Naive thymus-derived CD4-positive, alpha-beta T cell (primary cell): Measurements from ENCODE around the gene GGTA1. TPM values are rescaled to one million over a fixed set of nuclear protein-coding genes. Genes with fewer than 3 reads are reported as not detected.

Source experiments
- ATAC-seq: fragments of 150-1000 bp; cut with Tn5 transposase; 2 replicates; pipeline ENCODE4 v1.10.0; 2021; ENCODE audit warnings: mild to moderate bottlenecking, moderate library complexity
- CTCF ChIA-PET: fragments of 350-600 bp; sonication (Branson Sonifier 250); formaldehyde crosslinking; loops from one replicate; lab custom pipeline; 2021; ENCODE audit warnings: antibody characterized with exemption; lab: Charles Lee
- POLR2A ChIA-PET: fragments of 350-600 bp; sonication (Branson Sonifier 250); formaldehyde crosslinking; loops from one replicate; lab custom pipeline; 2021; ENCODE audit warnings: antibody characterized with exemption, inconsistent platforms; lab: Charles Lee
- DNase-seq, 9 donors: peaks; one replicate each; pipeline versions ENCODE4 v3.0.0 to v3.0.0-alpha.2; 2020 to 2022; ENCODE audit warnings: mixed read lengths in 1 of 9
- H3K27ac ChIP-seq: one replicate; pipeline ENCODE4 v1.7.0; 2013; ENCODE audit warnings: mild to moderate bottlenecking, low read depth, low read length, moderate library complexity
- H3K27me3 ChIP-seq, 2 donors: one replicate each; pipeline ENCODE4 v1.7.0; 2013; ENCODE audit warnings: low read length in 2 of 2, mild to moderate bottlenecking in 2 of 2, moderate library complexity in 2 of 2; ENCODE audit not compliant: control insufficient read depth in 2 of 2, insufficient read depth in 2 of 2
- H3K36me3 ChIP-seq, 3 experiments: 1 replicate in 2 of 3; 2 replicates in 1 of 3; pipeline ENCODE4 v1.7.0; 2013; ENCODE audit warnings: low read length in 3 of 3, mild to moderate bottlenecking in 3 of 3, moderate library complexity in 1 of 3; ENCODE audit not compliant: insufficient read depth in 3 of 3, control insufficient read depth in 2 of 3
- H3K4me1 ChIP-seq, 2 donors: one replicate each; pipeline ENCODE4 v1.7.0; 2013; ENCODE audit warnings: low read length in 2 of 2, mild to moderate bottlenecking in 2 of 2, moderate library complexity in 1 of 2; ENCODE audit not compliant: control insufficient read depth in 2 of 2, insufficient read depth in 2 of 2
- H3K4me3 ChIP-seq: 2 replicates; pipeline ENCODE4 v1.7.0; 2013; ENCODE audit warnings: mild to moderate bottlenecking, low read length
- H3K9me3 ChIP-seq, 3 experiments: 1 replicate in 2 of 3; 2 replicates in 1 of 3; pipeline ENCODE4 v1.7.0; 2013; ENCODE audit warnings: low read length in 3 of 3; ENCODE audit not compliant: control insufficient read depth in 2 of 3
- H3K27ac Mint-ChIP-seq, 9 donors: one replicate each; pipeline ENCODE4 v1.8.0; 2020 to 2022; ENCODE audit warnings: mixed read lengths in 9 of 9, mild to moderate bottlenecking in 8 of 9, moderate library complexity in 5 of 9, inconsistent platforms in 2 of 9
- H3K27me3 Mint-ChIP-seq, 5 donors: one replicate each; pipeline ENCODE4 v1.8.0; 2021 to 2022; ENCODE audit warnings: mixed read lengths in 5 of 5, mild to moderate bottlenecking in 1 of 5
- H3K36me3 Mint-ChIP-seq, 5 donors: one replicate each; pipeline ENCODE4 v1.8.0; 2020 to 2022; ENCODE audit warnings: mixed read lengths in 5 of 5, mild to moderate bottlenecking in 3 of 5, inconsistent platforms in 1 of 5
- H3K4me1 Mint-ChIP-seq, 7 donors: one replicate each; pipeline ENCODE4 v1.8.0; 2020 to 2022; ENCODE audit warnings: mixed read lengths in 7 of 7, mild to moderate bottlenecking in 3 of 7, inconsistent platforms in 1 of 7
- H3K4me3 Mint-ChIP-seq, 10 donors: one replicate each; pipeline ENCODE4 v1.8.0; 2020 to 2022; ENCODE audit warnings: mild to moderate bottlenecking in 10 of 10, mixed read lengths in 10 of 10, moderate library complexity in 6 of 10, inconsistent platforms in 2 of 10
- H3K9me3 Mint-ChIP-seq, 11 donors: one replicate each; pipeline ENCODE4 v1.8.0; 2020 to 2022; ENCODE audit warnings: mixed read lengths in 11 of 11, mild to moderate bottlenecking in 4 of 11, inconsistent platforms in 1 of 11, moderate library complexity in 1 of 11
- intact Hi-C, 2 donors: fragments of 100-400 bp; cut with micrococcal nuclease; formaldehyde crosslinking; loops; one replicate each; pipeline ENCODE4 v1.15.1; 2023
- polyA plus RNA-seq, 2 donors: library from polyadenylated mRNA; unstranded; fragments of 300-500 nt; fragmentation: Illumina TruSeq; gene quantifications; one replicate each; pipeline ENCODE4 v1.2.3, GENCODE V29; 2021
- total RNA-seq, 6 experiments: library from RNA in 5 of 6; stranded (reverse) in 5 of 6; gene quantifications; 1 replicate in 5 of 6; 2 replicates in 1 of 6; pipeline ENCODE4 v1.2.3 and lab custom pipeline; 2021 to 2026

GGTA1 gene
- total RNA-seq (1 to 10 TPM in 1 of 5 experiments, not detected in 4; 1.2 TPM), polyA plus RNA-seq (not detected), total RNA-seq (lab: John Stamatoyannopoulos, UW) (not detected)

DNA sequence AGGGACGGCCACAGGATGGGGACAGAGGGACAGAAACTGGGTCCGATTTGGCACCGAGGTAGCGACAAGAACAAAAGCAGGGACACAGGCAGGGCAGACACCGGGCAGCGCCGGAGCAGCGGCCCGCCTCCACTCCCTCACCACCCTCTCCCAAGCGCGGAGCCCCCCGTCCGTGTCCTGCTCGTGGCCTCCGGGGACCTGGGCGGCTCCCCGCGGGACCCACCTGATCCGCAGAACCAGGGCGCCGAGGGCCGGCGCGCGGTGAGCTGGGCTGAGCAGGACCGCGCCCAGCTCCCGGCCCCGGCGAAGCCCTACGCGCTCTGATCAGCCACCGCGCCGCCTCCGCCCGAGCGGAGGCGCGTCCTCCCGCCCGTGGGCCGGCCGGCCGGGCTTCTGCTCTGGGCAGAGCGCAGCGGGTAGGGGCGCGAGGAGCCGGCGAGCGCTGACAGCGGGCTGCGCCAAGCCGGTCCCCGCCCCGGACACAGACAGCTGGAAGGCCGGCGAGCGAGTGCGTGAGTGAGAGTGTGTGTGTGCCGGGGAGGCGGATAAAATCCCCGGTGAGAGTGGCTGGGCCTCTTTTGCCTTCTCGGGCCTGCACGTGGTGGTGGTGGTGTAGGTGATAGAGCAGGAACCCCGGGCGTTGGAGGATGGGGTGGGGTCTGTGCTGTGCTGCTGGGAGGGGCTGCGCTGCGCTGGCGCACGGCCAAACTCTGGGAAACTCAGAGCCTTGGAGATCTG is at the start of gene GGTA1:
GGTA1 (minus strand) TSS at position 418 of the 738 bp plus-strand sequence. CDS start 31,922 bp downstream, outside the sequence.
- ChIA-PET CTCF (no interaction called here), POLR2A (no interaction called here)
- peak within 1 kb of the TSS in 1 of 9 donors; percentile 41 for H3K27ac Mint-ChIP-seq
- peak within 1 kb of the TSS; percentile 70 to 89 (median 80) for H3K4me3 Mint-ChIP-seq
- Histone ChIP-seq H3K4me1 (peaks cover 4 to 10% of the 10 kb centered on the region in 2 donors), H3K4me3 (peak within 1 kb of the TSS; percentile 33), H3K27ac (no peak within 1 kb of the TSS), H3K27me3 (peaks cover 3 to 8% of the 10 kb centered on the region in 2 donors), H3K9me3 (peaks cover 0 to 6% (median 0%) of the 10 kb centered on the region in 3 experiments), H3K36me3 (no peaks in the 10 kb centered on the region)
- peaks cover 0 to 16% (median 5%) of the 10 kb centered on the region in 5 donors for H3K36me3 Mint-ChIP-seq
- peaks cover 16 to 26% (median 23%) of the 10 kb centered on the region in 7 donors for H3K4me1 Mint-ChIP-seq
- DNase-seq (peak in 1 of 9 donors; percentile 26), ATAC-seq (peak; percentile 72)
- peaks cover 0 to 14% (median 9%) of the 10 kb centered on the region in 11 donors for H3K9me3 Mint-ChIP-seq
- H3K27me3 Mint-ChIP-seq = peaks cover 60 to 75% (median 70%) of the 10 kb centered on the region in 5 donors
- intact Hi-C loops = loop anchor here in 1 of 2 donors (5.0 kb wide), 1 partner anchor 177 kb away; no protein-coding TSS in a partner anchor

DNA sequence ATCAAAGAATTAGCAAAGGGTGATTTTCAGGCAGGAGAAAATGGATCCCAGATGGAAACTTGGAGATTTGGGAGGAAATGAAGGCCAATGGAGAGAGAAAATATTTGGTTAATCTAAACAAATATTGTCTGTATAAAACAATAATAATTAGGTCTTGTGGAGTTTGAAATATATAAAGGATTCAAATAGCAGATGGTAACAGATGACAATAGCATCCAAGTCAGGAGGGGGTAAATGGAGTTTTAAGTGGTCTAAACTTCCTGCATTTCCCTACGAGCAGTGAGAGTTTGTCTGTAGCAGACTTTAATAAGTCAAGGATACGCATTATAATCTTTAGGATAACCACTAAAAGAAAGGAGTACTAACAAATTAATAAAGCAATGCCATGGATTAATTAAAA is 49.0 kb upstream of the GGTA1 start:
- Mint-ChIP-seq H3K9me3 (no peaks in the 10 kb centered on the region), H3K4me3 (no peak overlapping the region), H3K27ac (no peak overlapping the region), H3K36me3 (no peaks in the 10 kb centered on the region), H3K4me1 (peaks cover 0 to 12% (median 6%) of the 10 kb centered on the region in 7 donors), H3K27me3 (peaks cover 20 to 57% (median 31%) of the 10 kb centered on the region in 5 donors)
- Histone ChIP-seq H3K36me3 (no peaks in the 10 kb centered on the region), H3K27me3 (no peaks in the 10 kb centered on the region), H3K27ac (no peak overlapping the region), H3K4me3 (no peak overlapping the region), H3K9me3 (no peaks in the 10 kb centered on the region), H3K4me1 (no peaks in the 10 kb centered on the region)
- ATAC-seq = no peak
- ChIA-PET CTCF (no interaction called here), POLR2A (no interaction called here)
- DNase-seq = no peak
- intact Hi-C loops = no loop called here

DNA sequence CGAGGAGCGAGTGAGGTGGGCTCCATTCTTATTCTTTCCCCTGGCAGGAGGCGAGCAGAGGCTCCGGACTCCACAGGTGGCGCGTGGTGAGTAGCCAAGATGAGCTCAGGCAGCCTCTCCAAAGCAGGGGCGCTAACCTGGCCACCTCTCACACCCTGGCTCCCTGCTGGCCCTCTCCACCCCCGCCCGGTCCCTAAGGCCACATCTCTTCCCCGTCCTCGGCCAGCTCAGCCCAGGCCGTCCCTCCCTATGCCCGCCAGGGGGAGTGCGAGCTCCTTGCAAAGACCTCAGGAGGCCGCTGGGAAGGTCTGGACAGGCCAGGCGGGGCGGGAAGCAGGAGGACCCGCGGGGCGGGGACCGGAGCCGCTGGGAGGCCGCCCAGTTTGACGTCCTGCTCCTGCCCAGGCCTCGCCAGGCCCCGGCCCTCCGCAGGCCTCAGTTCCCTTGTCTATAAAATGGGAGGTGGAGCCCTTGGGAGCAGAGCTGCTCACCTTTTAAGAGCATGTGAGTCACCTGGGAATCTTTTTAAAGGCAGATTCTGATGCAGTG is 46.3 kb upstream of the GGTA1 start:
- Mint-ChIP-seq H3K9me3 (no peaks in the 10 kb centered on the region), H3K36me3 (no peaks in the 10 kb centered on the region), H3K4me1 (peaks cover 0 to 7% (median 2%) of the 10 kb centered on the region in 7 donors), H3K4me3 (no peak overlapping the region), H3K27ac (no peak overlapping the region), H3K27me3 (peaks cover 10 to 46% (median 22%) of the 10 kb centered on the region in 5 donors)
- peak; percentile 88 for ATAC-seq
- H3K36me3 ChIP-seq = no peaks in the 10 kb centered on the region
- H3K9me3 ChIP-seq = no peaks in the 10 kb centered on the region
- no peaks in the 10 kb centered on the region for H3K27me3 ChIP-seq
- intact Hi-C loops = no loop called here
- no peak overlapping the region for H3K4me3 ChIP-seq
- no peak overlapping the region for H3K27ac ChIP-seq
- DNase-seq = peak in 7 of 9 donors; percentile 28 to 74 (median 36)
- POLR2A ChIA-PET = no interaction called here
- CTCF ChIA-PET = interaction anchor here (0.5 to 0.8 kb wide), 2 partner anchors 11 to 177 kb away, joined by 4 read pairs; no protein-coding TSS in a partner anchor
- no peaks in the 10 kb centered on the region for H3K4me1 ChIP-seq

DNA sequence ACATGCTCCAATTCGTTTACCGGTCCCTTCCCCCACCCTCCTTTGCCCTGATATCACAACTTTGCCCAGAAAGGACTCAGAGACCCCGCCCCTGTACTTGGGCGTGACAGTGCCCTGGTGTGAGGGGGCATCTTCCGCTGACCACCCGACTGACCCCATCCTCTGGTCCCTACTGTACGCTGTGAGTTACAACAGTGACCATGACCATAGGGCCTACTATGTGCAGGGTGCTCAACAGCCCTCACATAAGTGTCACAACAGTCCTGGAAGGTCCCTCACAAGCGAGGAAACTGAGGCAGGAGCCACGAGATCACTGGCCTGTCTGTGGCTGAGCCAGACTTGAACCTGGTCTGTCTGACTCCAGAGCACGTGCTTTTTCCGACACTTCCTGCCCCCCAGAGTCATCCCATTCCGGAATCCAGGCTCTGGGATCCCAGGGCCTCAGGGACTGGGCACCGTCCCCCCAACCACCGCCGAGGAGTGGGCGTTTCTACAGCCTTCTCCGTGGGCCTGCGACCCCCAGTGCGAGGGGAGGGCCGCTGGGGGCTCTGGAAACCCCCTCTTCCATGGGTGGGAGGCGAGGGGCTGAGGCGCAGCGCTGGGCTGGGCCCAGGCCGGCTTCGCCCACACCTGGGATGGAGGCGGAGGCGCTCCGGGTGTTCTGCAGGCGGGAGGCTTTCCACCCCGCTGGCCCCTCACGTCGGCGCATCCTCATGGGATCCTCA is 45.7 kb upstream of the GGTA1 start:
- ATAC-seq (no peak), DNase-seq (no peak)
- peaks cover 10 to 44% (median 20%) of the 10 kb centered on the region in 5 donors for H3K27me3 Mint-ChIP-seq
- Histone ChIP-seq H3K36me3 (no peaks in the 10 kb centered on the region), H3K4me3 (no peak overlapping the region), H3K27me3 (no peaks in the 10 kb centered on the region), H3K4me1 (no peaks in the 10 kb centered on the region), H3K9me3 (no peaks in the 10 kb centered on the region), H3K27ac (no peak overlapping the region)
- ChIA-PET POLR2A (no interaction called here), CTCF (no interaction called here)
- peaks cover 0 to 4% (median 0%) of the 10 kb centered on the region in 7 donors for H3K4me1 Mint-ChIP-seq
- H3K4me3 Mint-ChIP-seq = no peak overlapping the region
- no peaks in the 10 kb centered on the region for H3K9me3 Mint-ChIP-seq
- no peaks in the 10 kb centered on the region for H3K36me3 Mint-ChIP-seq
- no peak overlapping the region for H3K27ac Mint-ChIP-seq
- intact Hi-C loops = no loop called here

DNA sequence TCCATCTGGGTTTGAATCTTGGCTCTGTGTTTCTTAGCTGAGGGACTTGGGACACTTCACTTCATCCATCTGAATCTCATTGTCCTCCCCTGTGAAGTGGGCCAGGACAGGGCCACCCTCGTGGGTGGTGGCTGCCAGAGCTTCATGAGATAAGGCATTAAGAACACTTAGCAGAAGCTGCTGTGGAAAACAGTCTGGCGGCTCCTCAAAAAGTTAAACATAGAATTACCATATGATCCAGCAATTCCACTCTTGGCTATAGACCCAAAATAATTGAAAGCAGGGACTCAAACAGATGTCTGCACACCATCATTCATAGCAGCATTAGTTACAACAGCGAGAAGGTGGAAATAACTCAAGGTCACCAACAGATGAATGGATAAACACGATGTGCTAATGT is 42.4 kb upstream of the GGTA1 start:
- no peaks in the 10 kb centered on the region for H3K9me3 ChIP-seq
- Mint-ChIP-seq H3K27ac (no peak overlapping the region), H3K4me1 (peaks cover 0 to 4% (median 0%) of the 10 kb centered on the region in 7 donors), H3K36me3 (no peaks in the 10 kb centered on the region), H3K9me3 (no peaks in the 10 kb centered on the region), H3K4me3 (no peak overlapping the region), H3K27me3 (peaks cover 5 to 29% (median 14%) of the 10 kb centered on the region in 5 donors)
- H3K36me3 ChIP-seq = no peaks in the 10 kb centered on the region
- ChIA-PET CTCF (interaction anchor here (1.0 kb wide), 1 partner anchor 8 kb away, joined by 4 read pairs; no protein-coding TSS in a partner anchor), POLR2A (no interaction called here)
- ATAC-seq (no peak), DNase-seq (no peak)
- intact Hi-C loops = no loop called here
- no peak overlapping the region for H3K27ac ChIP-seq
- no peaks in the 10 kb centered on the region for H3K27me3 ChIP-seq
- no peaks in the 10 kb centered on the region for H3K4me1 ChIP-seq
- H3K4me3 ChIP-seq = no peak overlapping the region

DNA sequence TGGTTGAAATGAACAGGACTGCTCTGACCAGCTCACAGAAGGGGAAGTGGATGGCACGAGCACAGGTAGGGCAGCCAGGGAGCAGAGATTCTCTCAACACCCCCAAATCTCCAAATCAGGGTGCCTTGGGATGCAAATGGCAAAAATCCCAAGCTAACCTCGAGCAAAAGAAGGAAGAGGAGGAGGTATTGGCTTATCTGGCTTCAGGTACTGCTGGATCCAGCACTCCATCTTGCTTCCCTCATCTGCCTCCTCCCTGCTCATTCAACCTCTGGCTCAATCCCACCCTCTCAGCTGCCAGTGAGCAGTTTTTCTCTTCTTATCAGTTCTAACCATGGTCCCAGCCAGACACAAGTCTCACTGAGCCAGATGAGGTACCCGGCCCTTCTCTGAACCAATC is 41.6 kb upstream of the GGTA1 start:
- Mint-ChIP-seq H3K4me1 (peaks cover 0 to 4% (median 0%) of the 10 kb centered on the region in 7 donors), H3K4me3 (no peak overlapping the region), H3K9me3 (no peaks in the 10 kb centered on the region), H3K27ac (no peak overlapping the region), H3K27me3 (peaks cover 0 to 21% (median 14%) of the 10 kb centered on the region in 5 donors), H3K36me3 (no peaks in the 10 kb centered on the region)
- Histone ChIP-seq H3K9me3 (no peaks in the 10 kb centered on the region), H3K27ac (no peak overlapping the region), H3K27me3 (no peaks in the 10 kb centered on the region), H3K4me3 (no peak overlapping the region), H3K4me1 (no peaks in the 10 kb centered on the region), H3K36me3 (no peaks in the 10 kb centered on the region)
- intact Hi-C loops = no loop called here
- POLR2A ChIA-PET = no interaction called here
- ATAC-seq (no peak), DNase-seq (no peak)
- CTCF ChIA-PET = no interaction called here
